Kidney epithelial cell (primary cell): ENCODE measurements around the gene ATP11A. TPM values are rescaled to one million over a fixed set of nuclear protein-coding genes. Genes with fewer than 3 reads are reported as not detected.

Source experiments
- DNase-seq: peaks from one replicate; pipeline ENCODE4 v3.0.0-alpha.2; 2010; ENCODE audit warnings: low read depth
- H3K27me3 ChIP-seq: 2 replicates; pipeline ENCODE4 v1.6.0; 2011; ENCODE audit warnings: low read length; ENCODE audit not compliant: control insufficient read depth, insufficient read depth
- H3K36me3 ChIP-seq: 2 replicates; pipeline ENCODE4 v1.5.1; 2011; ENCODE audit warnings: low read length; ENCODE audit not compliant: control insufficient read depth, insufficient read depth
- H3K4me3 ChIP-seq: 2 replicates; pipeline ENCODE4 v1.5.1; 2011; ENCODE audit warnings: low read depth, mild to moderate bottlenecking, control low read depth, low read length
- total RNA-seq: library from RNA; depleted of rRNA; stranded (reverse); fragments of >200 nt; gene quantifications from 2 replicates; pipeline ENCODE4 v1.2.3, GENCODE V29; 2015
- TF ChIP-seq, protein P1 (sequence below): IDR thresholded peaks from 2 replicates; pipeline ENCODE4 v1.5.1; 2011; ENCODE audit warnings: mild to moderate bottlenecking, moderate library complexity, low read length, control low read depth, inconsistent platforms; ENCODE audit not compliant: insufficient read depth, poor library complexity, severe bottlenecking

The ATP11A gene
- total RNA-seq, 1 donor from 2014 or later: 31.5 TPM

DNA sequence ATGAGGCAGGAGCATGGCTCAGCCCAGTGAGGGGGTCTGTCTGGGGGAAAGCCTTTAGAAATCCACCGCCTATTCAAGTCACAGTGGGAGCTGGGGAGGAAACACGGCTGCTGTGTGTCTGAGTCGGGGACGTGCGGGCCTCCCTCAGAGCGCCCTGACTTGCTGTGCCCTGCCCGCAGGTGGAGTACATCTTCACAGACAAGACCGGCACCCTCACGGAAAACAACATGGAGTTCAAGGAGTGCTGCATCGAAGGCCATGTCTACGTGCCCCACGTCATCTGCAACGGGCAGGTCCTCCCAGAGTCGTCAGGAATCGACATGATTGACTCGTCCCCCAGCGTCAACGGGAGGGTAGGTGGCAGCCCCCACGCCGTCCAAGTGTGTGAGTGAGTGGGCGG, 141.4 kb downstream of the ATP11A start:
- no peak for DNase-seq
- Histone ChIP-seq H3K36me3 (peaks cover 7% of the 10 kb centered on the region), H3K27me3 (no peaks in the 10 kb centered on the region), H3K4me3 (no peak overlapping the region)
- TF ChIP-seq, protein P1, sequence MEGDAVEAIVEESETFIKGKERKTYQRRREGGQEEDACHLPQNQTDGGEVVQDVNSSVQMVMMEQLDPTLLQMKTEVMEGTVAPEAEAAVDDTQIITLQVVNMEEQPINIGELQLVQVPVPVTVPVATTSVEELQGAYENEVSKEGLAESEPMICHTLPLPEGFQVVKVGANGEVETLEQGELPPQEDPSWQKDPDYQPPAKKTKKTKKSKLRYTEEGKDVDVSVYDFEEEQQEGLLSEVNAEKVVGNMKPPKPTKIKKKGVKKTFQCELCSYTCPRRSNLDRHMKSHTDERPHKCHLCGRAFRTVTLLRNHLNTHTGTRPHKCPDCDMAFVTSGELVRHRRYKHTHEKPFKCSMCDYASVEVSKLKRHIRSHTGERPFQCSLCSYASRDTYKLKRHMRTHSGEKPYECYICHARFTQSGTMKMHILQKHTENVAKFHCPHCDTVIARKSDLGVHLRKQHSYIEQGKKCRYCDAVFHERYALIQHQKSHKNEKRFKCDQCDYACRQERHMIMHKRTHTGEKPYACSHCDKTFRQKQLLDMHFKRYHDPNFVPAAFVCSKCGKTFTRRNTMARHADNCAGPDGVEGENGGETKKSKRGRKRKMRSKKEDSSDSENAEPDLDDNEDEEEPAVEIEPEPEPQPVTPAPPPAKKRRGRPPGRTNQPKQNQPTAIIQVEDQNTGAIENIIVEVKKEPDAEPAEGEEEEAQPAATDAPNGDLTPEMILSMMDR: no peak

DNA sequence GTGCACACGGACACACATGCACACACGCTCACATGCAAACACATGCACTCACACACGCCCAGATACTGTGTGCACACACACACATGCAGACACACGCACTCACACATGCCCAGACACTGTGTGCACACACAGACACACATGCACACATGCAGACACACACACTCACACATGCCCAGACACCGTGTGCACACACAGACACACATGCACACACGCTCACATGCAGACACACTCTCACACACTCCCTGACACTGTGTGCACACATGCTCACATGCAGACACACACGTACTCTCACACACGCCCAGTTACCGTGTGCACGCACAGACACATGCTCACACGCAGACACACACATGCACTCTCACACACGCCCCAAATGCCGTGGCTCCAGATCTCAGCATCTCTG, 142.0 kb downstream of the ATP11A start:
- H3K27me3 ChIP-seq: no peaks in the 10 kb centered on the region
- TF ChIP-seq, protein P1: no peak
- H3K36me3 ChIP-seq: peaks cover 7% of the 10 kb centered on the region
- no peak overlapping the region for H3K4me3 ChIP-seq
- DNase-seq: no peak

DNA sequence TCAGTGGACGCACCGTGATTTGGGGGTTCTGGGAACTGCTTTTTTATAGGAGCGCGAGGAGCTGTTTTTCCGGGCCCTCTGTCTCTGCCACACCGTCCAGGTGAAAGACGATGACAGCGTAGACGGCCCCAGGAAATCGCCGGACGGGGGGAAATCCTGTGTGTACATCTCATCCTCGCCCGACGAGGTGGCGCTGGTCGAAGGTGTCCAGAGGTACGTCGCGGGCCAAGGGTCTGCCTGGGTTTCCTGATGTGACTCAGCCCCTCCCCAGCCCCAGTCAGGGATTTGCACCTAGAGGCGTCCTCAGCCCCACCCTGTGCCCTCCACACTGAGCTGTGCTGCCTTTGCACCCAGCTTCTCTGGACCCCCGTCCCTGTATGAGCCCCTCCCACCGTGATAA, 143.0 kb downstream of the ATP11A start:
- Histone ChIP-seq H3K36me3 (peaks cover 7% of the 10 kb centered on the region), H3K27me3 (no peaks in the 10 kb centered on the region), H3K4me3 (no peak overlapping the region)
- DNase-seq: no peak
- TF ChIP-seq, protein P1: no peak

DNA sequence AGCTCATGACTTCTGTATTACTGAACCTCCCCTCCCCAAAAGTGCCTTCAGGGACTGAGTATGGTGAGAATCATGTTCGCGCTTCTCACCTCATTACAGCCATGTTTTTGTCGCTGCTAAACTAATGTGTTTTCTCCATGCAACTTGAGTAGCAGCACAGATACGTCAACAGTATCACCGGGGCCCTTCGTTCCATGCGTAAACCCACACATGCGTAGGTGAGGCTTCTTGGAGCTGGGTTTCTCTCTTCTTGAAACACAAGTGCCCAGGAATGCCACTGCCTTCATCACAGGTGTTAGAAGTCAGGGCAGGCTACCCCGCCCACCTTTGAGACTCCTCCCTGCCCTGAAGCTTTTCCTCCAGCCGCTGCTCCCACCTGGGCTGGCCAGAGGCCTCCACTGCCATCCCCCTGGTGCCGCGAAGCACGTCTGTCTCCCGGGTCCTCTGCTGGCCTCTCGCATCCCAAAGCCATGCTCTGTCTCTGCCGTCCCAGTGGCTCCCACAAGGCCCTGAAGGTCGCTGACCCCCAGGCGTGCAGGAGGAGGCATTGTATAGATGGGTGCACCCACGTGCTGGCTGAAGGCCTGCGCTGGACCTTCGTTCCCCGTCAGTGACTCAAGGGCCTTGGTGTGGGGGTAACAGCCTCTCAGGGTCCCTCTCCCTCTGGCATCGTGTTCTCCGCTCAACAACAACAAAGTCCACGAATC, 143.9 kb downstream of the ATP11A start:
- Histone ChIP-seq H3K4me3 (no peak overlapping the region), H3K27me3 (no peaks in the 10 kb centered on the region), H3K36me3 (peaks cover 7% of the 10 kb centered on the region)
- TF ChIP-seq, protein P1: no peak
- DNase-seq: no peak

DNA sequence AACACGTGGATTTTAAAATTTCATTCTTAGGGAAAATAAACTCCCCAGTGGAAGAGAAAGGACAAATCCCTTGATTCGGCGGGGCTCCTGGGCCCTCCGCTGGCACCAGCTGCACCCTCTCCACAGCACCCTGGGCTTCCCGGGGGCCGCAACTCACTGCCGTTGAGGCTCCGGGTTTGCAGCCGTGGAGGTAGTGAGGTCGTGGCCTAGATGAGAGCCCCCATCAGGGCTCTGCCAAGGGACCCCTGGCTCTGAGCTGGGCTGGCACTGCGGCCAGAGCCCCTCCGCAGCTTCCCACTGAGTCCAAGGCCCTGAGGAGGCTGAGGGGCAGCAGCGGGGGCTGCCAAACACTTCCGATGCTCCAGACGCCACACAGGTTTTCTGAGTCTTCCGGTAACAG, 145.5 kb downstream of the ATP11A start:
- peaks cover 9% of the 10 kb centered on the region for H3K36me3 ChIP-seq
- TF ChIP-seq, protein P1: no peak
- no peak for DNase-seq
- H3K27me3 ChIP-seq: no peaks in the 10 kb centered on the region
- H3K4me3 ChIP-seq: no peak overlapping the region

DNA sequence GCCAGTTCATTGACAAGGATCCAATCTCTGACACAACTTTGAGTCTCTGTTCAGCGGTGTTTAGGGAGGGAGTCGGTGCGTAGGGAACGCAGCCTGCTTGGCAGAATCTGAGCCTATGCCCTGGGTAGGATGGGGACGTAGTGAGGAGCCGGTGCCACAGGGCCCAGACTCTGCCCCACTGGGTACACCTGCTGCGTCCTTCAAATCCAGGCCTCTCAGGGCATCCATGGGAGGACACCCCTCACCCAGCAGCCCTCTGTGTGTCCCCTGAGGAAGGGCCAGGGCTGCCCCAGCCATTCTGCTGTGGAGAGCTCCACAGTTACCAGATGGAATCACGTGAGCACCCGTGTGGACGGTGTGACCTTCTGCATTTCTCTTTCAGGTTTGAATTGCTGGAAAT, 146.0 kb downstream of the ATP11A start:
- TF ChIP-seq, protein P1: no peak
- no peak for DNase-seq
- peaks cover 9% of the 10 kb centered on the region for H3K36me3 ChIP-seq
- no peaks in the 10 kb centered on the region for H3K27me3 ChIP-seq
- H3K4me3 ChIP-seq: no peak overlapping the region
